CD4-positive, alpha-beta T cell (primary cell): ENCODE measurements around the gene RSKR. TPM values are rescaled to one million over a fixed set of nuclear protein-coding genes. Genes with fewer than 3 reads are reported as not detected.

Experiments used
- ATAC-seq: fragments of 200-7000 bp; cut with Tn5 transposase; one replicate; pipeline ENCODE4 v1.10.0; 2022; ENCODE audit warnings: mild to moderate bottlenecking; ENCODE audit not compliant: poor library complexity
- CTCF ChIA-PET: fragments of 350-600 bp; sonication (Branson Sonifier 250); formaldehyde crosslinking; loops from one replicate; lab custom pipeline; 2021; ENCODE audit warnings: antibody characterized with exemption, inconsistent platforms; lab: Charles Lee
- POLR2A ChIA-PET: fragments of 350-600 bp; sonication (Branson Sonifier 250); formaldehyde crosslinking; loops from one replicate; lab custom pipeline; 2021; ENCODE audit warnings: antibody characterized with exemption, inconsistent platforms; lab: Charles Lee
- DNase-seq, 14 experiments: peaks; one replicate each; pipeline ENCODE4 v3.0.0-alpha.2; 2013 to 2020; ENCODE audit warnings: mixed read lengths in 2 of 14
- H3K27ac ChIP-seq, 2 donors: one replicate each; pipeline versions ENCODE4 v1.5.1 to v1.7.0; 2013; ENCODE audit warnings: low read length in 2 of 2, low read depth in 1 of 2, mild to moderate bottlenecking in 1 of 2
- H3K27me3 ChIP-seq, 2 experiments: 1 replicate in 1 of 2; 2 replicates in 1 of 2; pipeline versions ENCODE4 v1.6.1 to v1.7.0; 2013; ENCODE audit warnings: low read length in 2 of 2, control low read depth in 1 of 2, mild to moderate bottlenecking in 1 of 2, moderate library complexity in 1 of 2; ENCODE audit not compliant: insufficient read depth in 2 of 2, control insufficient read depth in 1 of 2
- H3K36me3 ChIP-seq: one replicate; pipeline ENCODE4 v1.6.1; 2013; ENCODE audit warnings: low read length, control low read depth; ENCODE audit not compliant: insufficient read depth
- H3K4me1 ChIP-seq: one replicate; pipeline ENCODE4 v1.6.1; 2013; ENCODE audit warnings: low read length, control low read depth; ENCODE audit not compliant: insufficient read depth
- H3K4me3 ChIP-seq: one replicate; pipeline ENCODE4 v1.5.1; 2013; ENCODE audit warnings: mild to moderate bottlenecking, low read length, moderate library complexity
- H3K9me3 ChIP-seq, 2 experiments: 1 replicate in 1 of 2; 2 replicates in 1 of 2; pipeline versions ENCODE4 v1.6.1 to v1.7.0; 2013; ENCODE audit warnings: low read length in 2 of 2, mild to moderate bottlenecking in 2 of 2, control low read depth in 1 of 2, moderate library complexity in 1 of 2; ENCODE audit not compliant: control insufficient read depth in 1 of 2, insufficient read depth in 1 of 2
- H3K27ac Mint-ChIP-seq: one replicate; pipeline ENCODE4 v1.8.0; 2020; ENCODE audit warnings: mixed read lengths
- H3K27me3 Mint-ChIP-seq: one replicate; pipeline ENCODE4 v1.8.0; 2021; ENCODE audit warnings: mixed read lengths
- H3K36me3 Mint-ChIP-seq: one replicate; pipeline ENCODE4 v1.8.0; 2021; ENCODE audit warnings: low read depth, mixed read lengths
- H3K4me1 Mint-ChIP-seq: one replicate; pipeline ENCODE4 v1.8.0; 2021; ENCODE audit warnings: low read depth, mixed read lengths
- H3K4me3 Mint-ChIP-seq: one replicate; pipeline ENCODE4 v1.8.0; 2020; ENCODE audit warnings: mild to moderate bottlenecking, mixed read lengths
- H3K9me3 Mint-ChIP-seq: one replicate; pipeline ENCODE4 v1.8.0; 2020; ENCODE audit warnings: mixed read lengths
- intact Hi-C, 2 experiments: fragments of 100-400 bp; cut with DNase I in 1 of 2; cut with micrococcal nuclease in 1 of 2; formaldehyde crosslinking; loops; one replicate each; pipeline versions ENCODE4 v1.15.1 to v1.9.0; 2023 to 2025; cut with DNase I, micrococcal nuclease
- total RNA-seq, 174 experiments: library from RNA in 2 of 174; stranded (reverse) in 2 of 174; gene quantifications; one replicate each; pipeline ENCODE4 v1.2.3 and lab custom pipeline; 2021 to 2026
- TF ChIP-seq, protein P1 (sequence below): fragments of 200-600 bp; IDR thresholded peaks from one replicate; pipeline ENCODE4 v1.8.0; 2022; ENCODE audit warnings: antibody characterized with exemption, mild to moderate bottlenecking

RSKR gene
- total RNA-seq, 2 experiments from 2014 or later, result 13.7 to 14.8 TPM

DNA sequence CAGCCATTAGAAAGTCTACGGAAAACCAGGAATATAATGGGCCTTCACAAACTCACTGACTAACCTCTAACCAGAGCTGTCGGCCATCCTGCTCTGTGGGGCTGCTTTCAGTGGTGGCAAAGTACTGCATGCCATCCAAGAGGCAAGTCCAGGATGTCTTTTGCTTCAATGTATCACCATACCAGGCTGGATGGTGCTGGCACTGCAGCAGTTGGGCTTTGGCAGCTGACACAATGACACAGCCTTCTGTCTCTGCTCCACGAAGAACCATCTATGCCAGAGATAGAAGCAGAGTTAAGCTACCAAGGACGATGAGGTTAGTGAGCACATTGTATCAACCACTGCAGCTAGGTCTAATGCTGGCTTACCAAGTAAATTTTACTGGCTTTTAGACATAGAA lies 9.7 kb upstream of the RSKR start:
- Histone ChIP-seq H3K27me3 (no peaks in the 10 kb centered on the region), H3K9me3 (no peaks in the 10 kb centered on the region), H3K4me3 (no peak overlapping the region), H3K27ac (no peak overlapping the region), H3K36me3 (peaks cover 83% of the 10 kb centered on the region), H3K4me1 (no peaks in the 10 kb centered on the region)
- TF ChIP-seq, protein P1, sequence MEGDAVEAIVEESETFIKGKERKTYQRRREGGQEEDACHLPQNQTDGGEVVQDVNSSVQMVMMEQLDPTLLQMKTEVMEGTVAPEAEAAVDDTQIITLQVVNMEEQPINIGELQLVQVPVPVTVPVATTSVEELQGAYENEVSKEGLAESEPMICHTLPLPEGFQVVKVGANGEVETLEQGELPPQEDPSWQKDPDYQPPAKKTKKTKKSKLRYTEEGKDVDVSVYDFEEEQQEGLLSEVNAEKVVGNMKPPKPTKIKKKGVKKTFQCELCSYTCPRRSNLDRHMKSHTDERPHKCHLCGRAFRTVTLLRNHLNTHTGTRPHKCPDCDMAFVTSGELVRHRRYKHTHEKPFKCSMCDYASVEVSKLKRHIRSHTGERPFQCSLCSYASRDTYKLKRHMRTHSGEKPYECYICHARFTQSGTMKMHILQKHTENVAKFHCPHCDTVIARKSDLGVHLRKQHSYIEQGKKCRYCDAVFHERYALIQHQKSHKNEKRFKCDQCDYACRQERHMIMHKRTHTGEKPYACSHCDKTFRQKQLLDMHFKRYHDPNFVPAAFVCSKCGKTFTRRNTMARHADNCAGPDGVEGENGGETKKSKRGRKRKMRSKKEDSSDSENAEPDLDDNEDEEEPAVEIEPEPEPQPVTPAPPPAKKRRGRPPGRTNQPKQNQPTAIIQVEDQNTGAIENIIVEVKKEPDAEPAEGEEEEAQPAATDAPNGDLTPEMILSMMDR, result no peak
- Mint-ChIP-seq H3K4me1 (peaks cover 4% of the 10 kb centered on the region), H3K27me3 (no peaks in the 10 kb centered on the region), H3K4me3 (no peak overlapping the region), H3K36me3 (peaks cover 96% of the 10 kb centered on the region), H3K27ac (no peak overlapping the region), H3K9me3 (no peaks in the 10 kb centered on the region)
- intact Hi-C loops, result no loop called here
- ChIA-PET CTCF (no interaction called here), POLR2A (interaction anchor here (0.7 to 1.1 kb wide), 2 partner anchors 8 to 52 kb away, joined by 3 to 5 read pairs; partner anchors contain the start of gene PIGS)
- DNase-seq (no peak), ATAC-seq (no peak)

DNA sequence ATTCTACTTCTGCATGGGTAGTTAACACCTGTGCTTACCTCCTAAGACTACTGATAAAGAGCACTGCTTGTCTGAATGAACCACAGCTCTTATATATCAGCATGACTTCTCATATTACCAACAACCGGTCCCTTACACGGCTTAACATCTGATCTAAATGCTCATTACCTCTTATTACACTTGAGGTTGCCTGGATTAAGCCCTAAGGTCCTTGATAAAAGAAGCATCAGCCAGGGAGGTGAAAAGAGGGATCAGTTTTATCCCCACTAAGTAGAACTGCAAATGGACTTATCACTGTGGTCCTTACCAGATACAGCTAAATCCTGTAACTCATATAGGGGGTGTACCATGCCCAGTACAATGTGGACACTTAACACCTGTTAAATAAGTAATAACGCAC lies 8.2 kb upstream of the RSKR start:
- peaks cover 4% of the 10 kb centered on the region for H3K4me1 Mint-ChIP-seq
- Histone ChIP-seq H3K4me1 (no peaks in the 10 kb centered on the region), H3K36me3 (peaks cover 83% of the 10 kb centered on the region), H3K4me3 (no peak overlapping the region), H3K27ac (no peak overlapping the region), H3K9me3 (no peaks in the 10 kb centered on the region), H3K27me3 (no peaks in the 10 kb centered on the region)
- ATAC-seq, result no peak
- H3K27ac Mint-ChIP-seq, result no peak overlapping the region
- H3K36me3 Mint-ChIP-seq, result peaks cover 94% of the 10 kb centered on the region
- CTCF ChIA-PET, result interaction anchor here (0.7 kb wide), 1 partner anchor 11 kb away, joined by 3 read pairs; no protein-coding TSS in a partner anchor
- H3K4me3 Mint-ChIP-seq, result no peak overlapping the region
- H3K27me3 Mint-ChIP-seq, result no peaks in the 10 kb centered on the region
- intact Hi-C loops, result no loop called here
- POLR2A ChIA-PET, result no interaction called here
- TF ChIP-seq, protein P1, result no peak
- DNase-seq, result no peak
- no peaks in the 10 kb centered on the region for H3K9me3 Mint-ChIP-seq

DNA sequence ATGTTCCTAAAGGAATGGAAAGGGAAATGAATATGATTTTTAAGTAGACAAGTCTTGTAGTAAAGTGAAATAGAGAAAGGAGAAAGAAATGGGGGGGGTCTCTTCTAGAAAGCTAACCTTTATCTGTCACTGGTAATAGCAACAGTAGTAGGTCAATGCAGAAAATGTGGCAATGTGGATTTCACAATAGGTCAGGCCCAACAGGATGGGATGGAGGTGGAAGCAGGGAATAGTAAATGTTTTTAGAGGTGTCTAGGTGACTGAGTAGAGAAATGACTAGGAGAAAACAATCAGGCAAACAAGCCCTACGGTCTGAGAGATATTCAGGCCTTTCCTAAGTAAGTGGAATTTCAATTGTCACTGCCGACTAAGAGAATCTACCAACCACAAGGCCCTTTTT lies 6.0 kb upstream of the RSKR start:
- Histone ChIP-seq H3K27me3 (no peaks in the 10 kb centered on the region), H3K4me1 (no peaks in the 10 kb centered on the region), H3K9me3 (no peaks in the 10 kb centered on the region), H3K36me3 (peaks cover 95% of the 10 kb centered on the region), H3K4me3 (no peak overlapping the region), H3K27ac (no peak overlapping the region)
- intact Hi-C loops, result no loop called here
- H3K4me3 Mint-ChIP-seq, result no peak overlapping the region
- ChIA-PET POLR2A (no interaction called here), CTCF (no interaction called here)
- H3K36me3 Mint-ChIP-seq, result peaks cover 96% of the 10 kb centered on the region
- no peaks in the 10 kb centered on the region for H3K4me1 Mint-ChIP-seq
- no peak overlapping the region for H3K27ac Mint-ChIP-seq
- DNase-seq, result no peak
- no peaks in the 10 kb centered on the region for H3K27me3 Mint-ChIP-seq
- TF ChIP-seq, protein P1, result no peak
- no peaks in the 10 kb centered on the region for H3K9me3 Mint-ChIP-seq
- no peak for ATAC-seq
